ENCODE results near the gene SGTA.
"Not testable (repeated sequence)": the region's sequence is repeated elsewhere in the genome, so short reads cannot be mapped to it uniquely, and the experiment has no call there.

Gene SGTA

GRCh38 chr19:2722541-2723344 is 60.3 kb downstream of the SGTA start:
- no peak for DNase-seq

DNA sequence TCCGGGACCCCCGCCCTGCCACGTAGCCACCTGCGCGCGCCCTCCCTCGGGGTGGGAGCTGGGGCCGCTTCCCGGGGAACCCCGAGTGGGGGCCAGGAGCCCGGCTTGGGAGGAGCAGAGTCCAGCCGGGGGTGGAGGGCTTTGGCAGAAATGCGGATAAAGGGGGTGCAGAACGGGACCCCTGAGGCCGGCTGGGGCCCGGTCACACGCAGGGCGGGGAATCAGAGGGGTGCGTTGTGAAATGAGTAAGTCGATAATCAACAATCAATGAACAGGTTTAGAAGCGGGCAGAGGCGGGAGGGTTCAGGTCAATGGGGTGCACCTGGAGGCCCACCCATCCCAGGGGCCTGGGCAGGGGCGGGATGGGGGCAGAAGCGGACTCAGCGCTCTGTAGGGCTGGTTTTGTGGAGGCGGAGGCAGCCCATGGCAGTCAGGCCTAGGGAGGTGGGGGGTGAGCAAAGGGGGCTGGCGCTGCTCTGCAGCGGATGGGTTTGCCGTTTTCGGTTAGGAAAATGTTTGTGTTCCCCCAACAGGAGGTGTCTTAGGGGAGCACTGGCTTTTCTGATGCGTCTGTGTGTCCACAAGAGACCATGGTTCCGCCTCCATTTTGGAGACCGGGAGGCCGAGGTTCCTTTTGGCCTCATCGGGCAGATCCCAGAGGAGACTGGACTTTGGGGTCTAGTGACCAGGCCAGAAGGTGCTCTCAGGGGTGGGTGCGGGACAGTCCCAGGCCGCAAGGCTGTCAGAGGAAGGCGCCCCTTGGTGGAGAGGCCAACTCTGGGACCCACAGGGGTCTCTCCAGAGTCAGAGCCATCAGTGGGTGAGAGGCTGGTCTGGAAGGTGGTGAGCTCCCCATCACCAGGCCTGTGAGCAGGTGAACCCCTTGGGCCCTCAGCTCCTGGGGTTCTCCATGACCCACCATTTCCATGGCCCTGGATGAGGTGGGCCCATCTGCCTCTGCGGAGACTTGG is 61.2 kb downstream of the SGTA start:
- DNase-seq: no peak

DNA sequence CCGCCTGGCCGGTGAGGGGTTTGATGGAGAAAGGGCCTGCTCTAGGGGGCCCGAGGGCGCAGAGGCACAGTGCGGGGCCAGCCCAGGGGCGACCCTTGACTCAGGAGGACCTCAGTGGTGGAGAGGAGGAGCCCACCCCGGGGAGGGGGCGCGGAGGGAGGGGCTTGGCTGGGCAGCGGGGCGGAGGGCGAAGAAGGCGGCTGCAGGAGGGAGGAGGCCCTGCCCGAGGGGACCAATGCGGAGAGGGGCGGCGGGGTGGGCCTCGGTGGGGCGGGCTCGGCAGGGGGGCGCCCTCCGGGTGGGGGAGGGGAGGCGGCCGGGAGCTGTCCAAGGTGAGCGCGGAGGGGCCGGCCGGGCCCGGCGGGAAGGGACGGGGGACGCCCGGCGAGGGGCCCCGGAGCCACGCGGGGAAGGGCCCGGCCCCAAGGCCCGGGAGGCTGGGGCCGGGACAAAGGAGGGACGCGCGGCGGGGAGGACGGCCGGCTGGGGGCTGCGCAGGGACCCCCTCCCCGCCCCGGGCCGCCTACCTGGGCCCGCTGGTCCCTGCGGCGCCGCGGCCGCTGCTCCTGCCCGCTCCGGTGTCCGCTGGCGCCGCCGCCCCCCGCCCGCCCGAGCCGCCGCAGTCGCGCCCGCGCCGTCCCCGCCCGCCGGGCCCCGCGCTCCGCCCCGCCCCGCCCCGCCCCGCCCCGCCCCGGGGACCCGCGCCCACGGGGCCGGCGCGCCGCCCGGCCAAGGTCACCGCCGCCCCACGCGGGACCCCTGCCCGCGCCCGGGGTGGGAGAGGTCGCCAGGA is 62.1 kb downstream of the SGTA start, which contains the start of gene DIRAS1:
Gene DIRAS1 (minus strand): TSS at position 596 of the 793 bp plus-strand sequence. CDS start 3,566 bp downstream, outside the sequence.
- no peak for DNase-seq

DNA sequence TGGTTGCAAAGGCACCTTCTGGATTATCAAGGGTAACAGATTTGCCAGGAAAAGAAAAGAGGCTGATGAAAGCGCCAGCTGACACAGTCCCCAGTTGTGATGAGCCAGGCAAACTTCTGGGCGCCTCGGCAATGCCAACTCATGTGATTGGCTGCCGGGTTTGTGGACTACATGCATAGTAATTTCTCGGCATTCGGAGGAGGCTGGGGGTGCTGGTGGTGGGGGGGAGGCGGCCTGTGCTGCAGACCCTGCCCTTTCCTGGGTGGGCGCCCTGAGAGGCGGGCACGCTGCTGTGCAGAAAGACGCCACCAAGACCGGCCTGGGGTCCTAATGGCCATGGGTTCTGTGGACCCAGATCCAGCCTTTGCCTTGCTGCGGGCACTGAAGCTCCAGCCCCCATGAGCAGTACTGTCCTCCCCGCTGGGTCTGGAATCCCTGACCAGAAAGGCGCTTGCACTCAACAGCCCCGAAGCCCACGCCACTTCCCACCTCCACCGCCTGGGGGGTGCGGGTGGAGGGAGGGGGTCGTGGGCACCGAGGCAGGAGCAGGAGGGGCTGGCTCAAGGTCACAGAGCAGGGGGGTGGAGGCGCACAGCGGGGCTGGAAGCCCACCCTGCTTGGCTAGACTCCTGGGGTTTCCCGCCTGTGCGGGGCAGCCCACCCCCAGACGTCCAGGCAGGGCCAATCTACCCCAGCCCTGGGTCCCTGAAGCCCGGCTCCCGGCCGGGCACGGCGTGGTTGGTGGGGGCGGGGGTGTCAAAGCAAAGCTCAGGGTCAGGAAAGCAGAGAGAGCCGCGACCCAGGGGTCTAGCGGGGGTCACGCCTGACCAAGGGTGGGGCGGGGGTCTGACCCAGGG is 62.9 kb downstream of the SGTA start:
- DNase-seq: no peak

DNA sequence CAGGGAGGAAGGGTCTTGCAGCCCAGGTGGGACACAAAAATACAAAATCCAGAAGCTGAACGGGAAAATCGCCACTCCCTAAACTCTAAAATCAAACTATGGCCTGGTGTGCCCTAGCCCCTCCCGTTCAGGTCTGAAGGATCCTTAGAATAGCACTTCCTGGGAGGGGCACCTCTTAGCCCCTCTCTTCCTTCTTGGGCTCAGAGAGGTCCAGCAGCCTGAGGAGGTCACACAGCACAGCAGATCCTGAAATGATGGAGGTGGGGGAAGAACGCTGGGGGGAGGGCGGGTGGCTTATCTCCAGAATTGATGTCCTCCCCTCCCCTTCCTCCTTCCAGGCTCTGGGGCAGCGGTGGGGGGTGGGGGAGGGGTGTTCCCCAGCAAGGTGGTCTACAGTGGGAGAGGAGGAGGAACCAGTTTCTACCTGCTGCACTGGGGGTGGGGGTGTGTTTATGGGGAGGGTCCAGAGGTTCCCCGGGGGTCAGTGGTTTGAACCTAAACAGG is 63.8 kb downstream of the SGTA start:
- no peak for DNase-seq

GRCh38 chr19:2717638-2718541 is 65.2 kb downstream of the SGTA start:
- DNase-seq: no peak

DNA sequence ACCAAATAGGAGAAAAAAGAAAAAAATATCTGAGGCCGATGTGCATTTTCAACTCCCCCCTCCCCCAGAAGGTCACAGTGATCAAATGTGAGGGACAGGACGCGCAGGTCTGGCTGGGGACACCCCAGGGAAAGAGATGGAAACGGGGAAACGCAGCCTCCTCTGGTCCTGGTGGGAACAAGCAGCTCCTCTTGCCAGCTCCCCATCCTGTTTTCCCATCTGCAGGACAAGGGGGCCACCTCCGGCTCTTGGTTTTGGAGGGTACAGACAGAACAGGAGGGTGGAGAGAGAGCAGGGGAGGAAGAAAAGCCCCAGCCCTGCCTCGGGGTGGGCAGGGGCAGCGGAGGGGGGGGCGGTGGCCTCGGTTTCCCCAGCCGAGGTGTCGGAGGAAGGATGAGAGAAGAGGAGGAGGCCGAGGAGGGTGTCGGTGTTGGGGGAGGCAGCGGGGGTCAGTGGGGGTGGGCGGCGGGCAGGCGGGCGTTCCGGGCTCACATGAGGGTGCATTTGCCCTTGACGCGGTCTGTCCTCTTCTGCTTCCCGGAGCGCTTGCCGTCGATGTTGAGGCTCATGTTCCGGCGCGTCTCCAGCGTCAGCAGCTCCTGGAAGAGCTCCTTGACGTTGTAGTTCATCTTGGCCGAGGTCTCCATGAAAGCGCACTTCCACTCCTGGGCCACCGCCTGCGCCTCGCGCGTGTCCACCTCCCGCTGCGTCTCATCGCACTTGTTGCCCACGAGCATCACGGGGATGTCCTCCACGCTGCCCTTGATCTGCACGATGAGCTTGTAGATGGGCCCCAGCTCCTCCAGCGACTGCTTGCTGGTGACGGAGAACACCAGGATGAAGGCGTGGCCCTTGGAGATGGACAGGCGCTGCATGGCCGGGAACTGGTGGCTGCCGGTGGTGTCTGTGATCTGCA is 66.1 kb downstream of the SGTA start:
- DNase-seq: no peak

GRCh38 chr19:2716275-2716650 is 66.8 kb downstream of the SGTA start:
- no peak for DNase-seq

GRCh38 chr19:2715470-2716274 is 67.4 kb downstream of the SGTA start:
- no peak for DNase-seq

DNA sequence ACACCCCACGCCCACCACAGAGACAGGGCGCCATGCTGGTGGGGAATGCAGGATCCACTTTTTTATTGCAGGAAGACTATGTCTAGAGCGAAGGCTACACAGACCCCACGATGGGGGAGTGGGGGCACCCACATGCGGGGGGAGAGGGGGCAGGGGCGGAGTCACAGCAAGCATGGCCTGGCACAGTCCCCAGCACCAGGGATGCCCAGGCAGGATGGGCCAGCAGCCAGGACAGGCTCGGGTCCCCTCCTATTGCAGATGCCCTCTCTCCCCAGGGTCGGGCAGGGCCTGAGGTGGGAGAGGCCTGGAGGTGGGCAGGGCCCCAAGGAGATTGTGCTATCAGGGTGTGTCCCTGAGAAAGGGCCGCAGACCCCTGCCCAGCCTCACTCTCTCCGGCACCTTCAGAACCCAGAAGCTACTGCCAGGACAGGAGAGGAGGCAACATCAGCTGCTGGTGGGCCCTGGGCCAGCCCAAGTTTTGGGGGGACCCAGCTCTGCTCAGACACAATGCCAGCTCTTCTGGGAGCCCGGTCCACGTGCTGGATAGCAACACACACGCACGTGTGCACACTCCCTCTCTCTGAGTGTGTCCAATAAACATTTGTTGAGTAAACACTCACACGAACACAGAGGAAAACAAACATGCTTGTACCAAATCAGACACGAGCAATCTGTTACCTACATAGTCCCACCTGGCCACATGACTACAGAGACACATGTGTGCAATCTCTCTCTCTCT is 68.4 kb downstream of the SGTA start:
- no peak for DNase-seq

DNA sequence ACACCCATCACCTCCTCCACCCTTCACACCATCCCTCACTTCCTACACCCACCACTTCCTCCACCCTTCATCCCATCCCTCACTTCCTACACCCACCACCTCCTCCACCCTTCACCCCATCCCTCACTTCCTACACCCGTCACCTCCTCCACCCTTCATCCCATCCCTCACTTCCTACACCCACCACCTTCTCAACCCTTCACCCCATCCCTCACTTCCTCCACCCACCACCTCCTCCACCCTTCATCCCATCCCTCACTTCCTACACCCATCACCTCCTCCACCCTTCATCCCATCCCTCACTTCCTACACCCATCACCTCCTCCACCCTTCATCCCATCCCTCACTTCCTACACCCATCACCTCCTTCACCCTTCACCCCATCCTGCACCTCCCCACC is 69.0 kb downstream of the SGTA start:
- not testable (repeated sequence) for DNase-seq

GRCh38 chr19:2713170-2713569 is 69.9 kb downstream of the SGTA start:
- DNase-seq: not testable (repeated sequence)

- DNase-seq: no peak
These were observed 71.2 kb downstream of the SGTA start for GRCh38 chr19:2711875-2712205.

DNA sequence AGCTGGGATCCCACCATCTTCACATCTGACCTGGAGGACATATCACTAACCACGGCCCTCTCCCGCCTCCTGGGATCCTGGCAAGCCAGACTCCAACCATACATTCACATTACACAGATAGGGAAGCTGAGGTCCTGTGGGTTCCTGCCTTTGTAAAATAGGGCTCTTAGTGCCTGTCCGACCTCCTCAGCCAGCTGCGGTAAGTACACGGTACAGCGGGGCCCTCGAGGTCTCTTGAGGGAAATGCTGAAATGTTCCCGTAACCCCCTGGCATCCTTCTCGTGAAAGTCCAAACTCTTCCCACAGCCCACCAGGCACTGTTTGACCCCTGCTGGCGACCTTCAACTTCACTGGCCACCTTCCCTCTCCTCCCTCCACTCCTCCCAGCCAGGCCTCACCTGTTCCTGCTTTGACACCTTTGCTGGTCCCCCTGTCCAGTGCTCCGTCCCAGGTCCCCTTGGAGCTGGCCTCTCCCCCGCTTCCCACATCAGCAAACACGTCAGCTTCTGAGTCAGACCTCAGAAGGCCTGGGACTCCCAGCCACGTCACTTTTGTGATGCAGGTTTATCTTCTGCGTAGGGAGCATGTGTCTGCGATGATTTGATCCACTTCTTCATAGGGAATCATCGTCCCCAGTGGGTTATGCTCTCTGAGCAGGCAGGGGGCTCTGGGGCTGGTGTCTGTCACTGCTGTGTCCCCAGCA is 71.8 kb downstream of the SGTA start:
- DNase-seq: no peak

- DNase-seq: no peak
These were observed 76.8 kb downstream of the SGTA start for GRCh38 chr19:2706251-2706650.

Measured in NCI-H1694 treated with DMSO at 0.1 percent for 48 hours (cell line).